NB4 (cell line): ENCODE results near the gene TMEM178B.
A peak's percentile ranks its signal among the peaks of the same experiment; 100 is the strongest.

Experiments
- DNase-seq: peaks from one replicate; pipeline ENCODE4 v3.0.0; 2010; ENCODE audit warnings: low read depth
- H3K4me3 ChIP-seq: one replicate; pipeline ENCODE4 v1.5.1; 2011; ENCODE audit warnings: mild to moderate bottlenecking, low read depth, low read length, moderate library complexity
- MYC ChIP-seq: IDR thresholded peaks from 2 replicates; pipeline ENCODE4 v1.6.1; 2011; ENCODE audit warnings: low read depth, low read length
- POLR2A ChIP-seq: IDR thresholded peaks from 2 replicates; pipeline ENCODE4 v1.6.1; 2011; ENCODE audit warnings: mild to moderate bottlenecking; ENCODE audit not compliant: insufficient read length; ENCODE audit errors: extremely low read depth
- TF ChIP-seq, protein P1 (sequence below): IDR thresholded peaks from 2 replicates; pipeline ENCODE4 v1.6.1; 2011; ENCODE audit warnings: low read depth, low read length
- TF ChIP-seq, protein P2 (sequence below): IDR thresholded peaks from one replicate; pipeline ENCODE4 v1.5.1; 2012; ENCODE audit warnings: low read depth, low read length

The TMEM178B gene

DNA sequence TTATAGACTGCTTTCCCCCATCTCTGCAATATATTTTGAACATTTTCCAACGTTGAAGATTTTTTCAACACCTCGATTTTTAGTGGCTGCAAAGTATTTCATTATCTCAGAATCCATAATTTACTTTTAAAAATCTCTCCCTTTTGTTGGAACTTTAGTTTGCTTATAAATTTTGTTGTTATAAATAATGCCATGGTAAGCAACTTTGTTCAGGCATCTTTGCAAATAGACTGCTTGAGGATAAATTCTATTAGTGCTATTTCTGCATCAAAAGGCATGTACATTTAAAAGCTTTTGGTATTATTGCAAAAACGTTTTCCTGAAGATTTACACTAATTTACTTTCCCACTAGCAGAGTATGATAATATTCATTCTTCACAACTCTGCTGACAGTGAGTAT lies 79.4 kb downstream of the TMEM178B start:
- DNase-seq = no peak
- H3K4me3 ChIP-seq = no peak overlapping the region
- TF ChIP-seq, protein P1, sequence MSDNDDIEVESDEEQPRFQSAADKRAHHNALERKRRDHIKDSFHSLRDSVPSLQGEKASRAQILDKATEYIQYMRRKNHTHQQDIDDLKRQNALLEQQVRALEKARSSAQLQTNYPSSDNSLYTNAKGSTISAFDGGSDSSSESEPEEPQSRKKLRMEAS = no peak
- TF ChIP-seq MYC = no peak
- TF ChIP-seq, protein P2, sequence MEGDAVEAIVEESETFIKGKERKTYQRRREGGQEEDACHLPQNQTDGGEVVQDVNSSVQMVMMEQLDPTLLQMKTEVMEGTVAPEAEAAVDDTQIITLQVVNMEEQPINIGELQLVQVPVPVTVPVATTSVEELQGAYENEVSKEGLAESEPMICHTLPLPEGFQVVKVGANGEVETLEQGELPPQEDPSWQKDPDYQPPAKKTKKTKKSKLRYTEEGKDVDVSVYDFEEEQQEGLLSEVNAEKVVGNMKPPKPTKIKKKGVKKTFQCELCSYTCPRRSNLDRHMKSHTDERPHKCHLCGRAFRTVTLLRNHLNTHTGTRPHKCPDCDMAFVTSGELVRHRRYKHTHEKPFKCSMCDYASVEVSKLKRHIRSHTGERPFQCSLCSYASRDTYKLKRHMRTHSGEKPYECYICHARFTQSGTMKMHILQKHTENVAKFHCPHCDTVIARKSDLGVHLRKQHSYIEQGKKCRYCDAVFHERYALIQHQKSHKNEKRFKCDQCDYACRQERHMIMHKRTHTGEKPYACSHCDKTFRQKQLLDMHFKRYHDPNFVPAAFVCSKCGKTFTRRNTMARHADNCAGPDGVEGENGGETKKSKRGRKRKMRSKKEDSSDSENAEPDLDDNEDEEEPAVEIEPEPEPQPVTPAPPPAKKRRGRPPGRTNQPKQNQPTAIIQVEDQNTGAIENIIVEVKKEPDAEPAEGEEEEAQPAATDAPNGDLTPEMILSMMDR = no peak
- TF ChIP-seq POLR2A = no peak

DNA sequence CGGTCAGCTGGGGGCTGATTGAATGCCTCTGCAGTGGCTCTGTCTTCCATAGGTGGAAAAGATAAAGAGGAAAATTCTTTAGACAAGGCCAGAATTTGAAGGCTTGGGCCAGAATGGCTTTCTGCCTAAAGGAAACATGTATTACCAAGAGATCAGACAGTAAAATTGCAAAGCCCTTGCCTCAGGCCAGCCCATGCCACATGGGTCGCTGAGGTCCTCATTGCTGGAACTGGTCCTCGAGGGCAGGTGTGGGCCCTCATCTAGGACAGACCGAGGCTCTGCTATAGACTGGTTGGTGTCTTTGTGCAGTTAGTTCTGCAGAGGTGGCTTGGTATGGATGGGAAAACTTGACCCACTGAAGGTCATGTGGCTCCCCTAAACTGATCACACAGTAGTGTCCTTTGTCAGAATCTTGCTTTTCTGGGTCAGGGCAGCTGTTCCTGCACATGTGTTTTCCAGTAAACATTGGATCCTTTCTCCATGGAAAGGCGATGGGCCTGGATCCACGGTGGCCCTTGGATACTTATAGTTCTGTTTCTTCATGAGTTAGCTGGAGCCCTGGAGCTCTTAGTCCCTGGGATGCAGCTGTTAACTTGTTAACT lies 80.4 kb downstream of the TMEM178B start:
- no peak for DNase-seq
- TF ChIP-seq, protein P1 = no peak
- TF ChIP-seq, protein P2 = no peak
- TF ChIP-seq MYC (no peak), POLR2A (no peak)
- H3K4me3 ChIP-seq = no peak overlapping the region

DNA sequence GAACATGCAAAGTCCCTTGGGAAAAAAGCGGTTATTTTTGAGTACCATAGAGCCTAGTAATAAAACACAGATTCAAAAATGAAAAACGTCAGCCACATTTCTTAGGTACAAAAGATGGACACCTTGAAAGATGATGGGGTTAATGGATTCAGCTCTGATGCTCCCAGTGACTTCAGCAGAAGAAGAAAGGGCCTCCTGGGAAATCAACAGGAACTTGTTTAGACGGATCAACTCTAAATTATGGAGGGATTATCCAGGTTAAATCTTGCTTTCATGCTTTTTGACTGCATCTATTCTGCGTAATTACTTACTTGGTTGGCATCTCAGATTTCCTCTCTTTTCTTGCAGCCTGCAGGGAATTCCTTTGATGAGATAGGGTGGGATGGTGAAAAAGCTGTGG lies 82.5 kb downstream of the TMEM178B start:
- TF ChIP-seq MYC (no peak), POLR2A (no peak)
- TF ChIP-seq, protein P2 = no peak
- TF ChIP-seq, protein P1 = no peak
- no peak for DNase-seq
- H3K4me3 ChIP-seq = no peak overlapping the region

DNA sequence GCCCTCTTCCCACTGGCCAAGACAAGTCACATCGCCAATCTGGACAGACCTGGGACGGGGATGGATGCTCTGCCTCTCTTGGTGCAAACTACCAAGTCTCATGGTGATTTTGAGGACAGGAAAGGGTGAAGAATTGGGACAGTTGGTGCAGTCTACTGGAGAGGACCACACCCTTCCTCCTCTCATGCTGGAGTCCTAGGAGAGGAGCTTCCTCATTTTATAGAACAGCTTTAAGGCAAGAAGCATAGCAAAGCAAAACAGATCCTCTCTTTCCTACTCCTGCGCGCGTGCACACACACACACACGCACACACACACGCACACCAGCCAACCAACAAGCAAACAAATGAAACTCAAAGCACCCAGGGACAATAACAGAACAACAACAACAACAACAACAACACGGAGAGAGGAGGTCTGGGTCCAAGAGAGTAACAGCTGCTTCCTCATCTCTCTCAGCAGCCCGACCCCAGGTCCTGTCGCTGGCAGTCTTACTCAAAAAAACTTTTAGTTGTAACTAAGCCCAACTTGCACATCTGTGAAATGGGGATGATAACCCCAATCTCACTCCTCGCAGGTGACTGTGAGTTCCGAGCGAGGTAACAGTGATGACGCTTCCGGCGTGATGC lies 83.4 kb downstream of the TMEM178B start:
- peak; percentile 11 for DNase-seq
- TF ChIP-seq MYC (no peak), POLR2A (no peak)
- TF ChIP-seq, protein P2 = no peak
- TF ChIP-seq, protein P1 = no peak
- H3K4me3 ChIP-seq = no peak overlapping the region

DNA sequence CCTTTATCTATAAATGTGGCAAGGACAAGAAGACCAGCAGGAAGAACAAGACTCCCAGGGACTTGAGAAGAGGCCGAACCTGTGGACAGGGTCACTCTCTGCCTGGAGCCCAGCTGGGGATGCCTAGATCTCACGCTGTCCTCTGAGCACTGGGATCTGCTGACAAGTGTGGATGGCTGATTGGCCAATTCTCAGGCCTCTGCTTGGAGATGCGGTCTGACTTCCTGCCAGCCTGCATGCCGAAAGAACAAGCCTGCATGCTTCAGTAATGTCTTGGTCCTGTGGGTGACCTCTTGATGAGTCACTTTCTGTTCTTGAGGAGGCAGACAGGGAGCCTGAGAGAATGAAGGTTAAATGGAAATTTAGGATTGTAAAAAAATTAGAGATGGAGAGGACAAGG lies 84.7 kb downstream of the TMEM178B start:
- TF ChIP-seq MYC (no peak), POLR2A (no peak)
- TF ChIP-seq, protein P1 = no peak
- TF ChIP-seq, protein P2 = no peak
- H3K4me3 ChIP-seq = no peak overlapping the region
- DNase-seq = peak; percentile 60
